GM21619 (cell line): ENCODE measurements around the gene STIM2.

Experiments used
- ATAC-seq: cut with Tn5 transposase; IDR thresholded peaks from one replicate; pipeline ENCODE4 v1.9.1; 2021; ENCODE audit not compliant: unreplicated experiment

The STIM2 gene

GRCh38 chr4:26996745-26997144, 136.1 kb downstream of the STIM2 start:
- ATAC-seq, result no peak

- no peak for ATAC-seq
These were observed 139.0 kb downstream of the STIM2 start for GRCh38 chr4:26999689-27000088.

- ATAC-seq, result no peak
These were observed 139.5 kb downstream of the STIM2 start for GRCh38 chr4:27000122-27000521.

GRCh38 chr4:27000820-27001219, 140.2 kb downstream of the STIM2 start:
- ATAC-seq, result no peak

- ATAC-seq, result no peak
These were observed 140.9 kb downstream of the STIM2 start for GRCh38 chr4:27001398-27002164.

GRCh38 chr4:27003642-27004113, 143.0 kb downstream of the STIM2 start:
- ATAC-seq, result no peak

- ATAC-seq, result no peak
These were observed 144.9 kb downstream of the STIM2 start for GRCh38 chr4:27005501-27005900.

- ATAC-seq, result no peak
These were observed 145.4 kb downstream of the STIM2 start for GRCh38 chr4:27005905-27006590.

- ATAC-seq, result no peak
These were observed 146.0 kb downstream of the STIM2 start for GRCh38 chr4:27006646-27007045.

- ATAC-seq, result no peak
These were observed 146.9 kb downstream of the STIM2 start for GRCh38 chr4:27007507-27007906.

GRCh38 chr4:27008679-27009078, 148.0 kb downstream of the STIM2 start:
- ATAC-seq, result no peak

- no peak for ATAC-seq
These were observed 148.9 kb downstream of the STIM2 start for GRCh38 chr4:27009539-27009938.

- peak; percentile 93 for ATAC-seq
These were observed 149.8 kb downstream of the STIM2 start for GRCh38 chr4:27010334-27010940.

GRCh38 chr4:27011401-27011800, 150.8 kb downstream of the STIM2 start:
- no peak for ATAC-seq

GRCh38 chr4:27013012-27013411, 152.4 kb downstream of the STIM2 start:
- no peak for ATAC-seq

GRCh38 chr4:27016551-27016950, 155.9 kb downstream of the STIM2 start:
- ATAC-seq, result no peak

- ATAC-seq, result no peak
These were observed 157.0 kb downstream of the STIM2 start for GRCh38 chr4:27017623-27018022.

- no peak for ATAC-seq
These were observed 157.4 kb downstream of the STIM2 start for GRCh38 chr4:27018076-27018475.

GRCh38 chr4:27018910-27019309, 158.3 kb downstream of the STIM2 start:
- ATAC-seq, result no peak

GRCh38 chr4:27019766-27020165, 159.1 kb downstream of the STIM2 start:
- ATAC-seq, result no peak

GRCh38 chr4:27020203-27020602, 159.6 kb downstream of the STIM2 start:
- peak; percentile 43 for ATAC-seq

- no peak for ATAC-seq
These were observed 160.0 kb downstream of the STIM2 start for GRCh38 chr4:27020603-27021002.
